ENCODE measurements around the gene KCNH5. TPM values are rescaled to one million over a fixed set of nuclear protein-coding genes. Genes with fewer than 3 reads are reported as not detected.

The KCNH5 gene
- polyA plus RNA-seq, 1 of the 3 experiments (the other 2 are of a cell fraction), result not detected

DNA sequence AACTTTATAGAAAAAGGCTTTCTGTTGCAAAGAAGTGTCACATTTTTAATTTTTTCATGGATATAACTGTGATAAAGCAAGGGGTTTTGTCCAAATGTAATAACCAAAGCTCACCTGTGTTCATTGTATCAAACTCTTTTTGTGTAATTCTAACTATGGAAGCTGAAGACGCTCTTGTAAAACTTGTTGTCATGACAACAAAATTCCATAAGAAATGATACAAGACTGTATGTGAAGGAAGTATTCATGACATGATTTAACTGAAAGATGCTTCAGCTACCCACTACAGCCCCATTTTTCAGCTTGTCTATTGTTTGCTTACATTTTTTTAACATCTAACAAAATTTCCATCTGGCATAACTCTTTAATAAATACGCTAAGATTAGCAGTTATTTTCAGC, 360.9 kb downstream of the KCNH5 start:
- H3K4me2 ChIP-seq, result no peak overlapping the region

GRCh38 chr14:62682208-62682607, 363.1 kb downstream of the KCNH5 start:
- Histone ChIP-seq H4K20me1 (ENCODE audit: insufficient read depth) (no peaks in the 10 kb centered on the region), H3K4me2 (no peak overlapping the region), H3K9me2 (no peaks in the 10 kb centered on the region), H2AFZ (ENCODE audit: low read depth) (no peak overlapping the region), H3K4me3 (ENCODE audit: low read depth in 2 of 2, low read length in 1 of 2) (no peak overlapping the region), H3K9ac (no peak overlapping the region), H3K27me3 (ENCODE audit: insufficient read depth) (no peaks in the 10 kb centered on the region), H3F3A (replicated peaks; ENCODE audit: insufficient read depth) (no peaks in the 10 kb centered on the region), H3K27ac (ENCODE audit: low read depth in 2 of 2, low read length in 1 of 2) (no peak overlapping the region), H3K4me1 (ENCODE audit: control insufficient read depth in 1 of 2, insufficient read depth in 2 of 2, low read depth in 1 of 2, low read length in 1 of 2) (no peaks in the 10 kb centered on the region), H3K9me3 (no peaks in the 10 kb centered on the region), H3K36me3 (replicated peaks in 1 of 2; ENCODE audit: control insufficient read depth in 1 of 2, insufficient read depth in 2 of 2, low read length in 1 of 2) (no peaks in the 10 kb centered on the region), H3K79me2 (ENCODE audit: insufficient read depth) (no peaks in the 10 kb centered on the region)
- TF ChIP-seq, protein P1, sequence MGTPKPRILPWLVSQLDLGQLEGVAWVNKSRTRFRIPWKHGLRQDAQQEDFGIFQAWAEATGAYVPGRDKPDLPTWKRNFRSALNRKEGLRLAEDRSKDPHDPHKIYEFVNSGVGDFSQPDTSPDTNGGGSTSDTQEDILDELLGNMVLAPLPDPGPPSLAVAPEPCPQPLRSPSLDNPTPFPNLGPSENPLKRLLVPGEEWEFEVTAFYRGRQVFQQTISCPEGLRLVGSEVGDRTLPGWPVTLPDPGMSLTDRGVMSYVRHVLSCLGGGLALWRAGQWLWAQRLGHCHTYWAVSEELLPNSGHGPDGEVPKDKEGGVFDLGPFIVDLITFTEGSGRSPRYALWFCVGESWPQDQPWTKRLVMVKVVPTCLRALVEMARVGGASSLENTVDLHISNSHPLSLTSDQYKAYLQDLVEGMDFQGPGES (IDR thresholded peaks at IDR 0.05; ENCODE audit: low read depth, low read length), result no peak
- no peak for TF ChIP-seq MXI1 (IDR thresholded peaks at IDR 0.05; ENCODE audit: low read depth, low read length)
- no peak for TF ChIP-seq GATA2 (CRISPR knock-in tag; IDR thresholded peaks at IDR 0.05)
- no peak for TF ChIP-seq MEF2A (IDR thresholded peaks at IDR 0.05; ENCODE audit: borderline replicate concordance, low read depth)
- TF ChIP-seq FOXJ3 (CRISPR knock-in tag; IDR thresholded peaks at IDR 0.05), result no peak
- no peak for TF ChIP-seq NRF1 (IDR thresholded peaks at IDR 0.05; ENCODE audit: low read depth, low read length)
- TF ChIP-seq SIN3A (IDR thresholded peaks at IDR 0.05; ENCODE audit: borderline replicate concordance, low read depth, low read length), result no peak
- TF ChIP-seq FOSL2 (IDR thresholded peaks at IDR 0.05; ENCODE audit: borderline replicate concordance, low read depth), result no peak
- TF ChIP-seq PBX3 (IDR thresholded peaks at IDR 0.05), result no peak
- TF ChIP-seq GABPA (IDR thresholded peaks at IDR 0.05; ENCODE audit: low read depth), result no peak
- no peak for TF ChIP-seq EZH2phosphoT487 (IDR thresholded peaks at IDR 0.05; ENCODE audit: borderline replicate concordance, low read depth)
- TF ChIP-seq TAF1 (IDR thresholded peaks at IDR 0.05; ENCODE audit: borderline replicate concordance, low read depth, low read length), result no peak
- TF ChIP-seq NFIC (IDR thresholded peaks at IDR 0.05; ENCODE audit: borderline replicate concordance), result no peak
- TF ChIP-seq SMC3 (IDR thresholded peaks at IDR 0.05; ENCODE audit: low read depth, low read length), result no peak
- ChIA-PET POLR2A (no interaction called here), CTCF (no interaction called here)
- 51% methylated on average over 7 of the region's 7 CpGs for WGBS (ENCODE audit: low lambda C conversion rate)
- DNase-seq, result no peak

More for the DNA sequence above, 360.9 kb downstream of the KCNH5 start:
- no peak for DNase-seq
- Histone ChIP-seq H3K4me1 (ENCODE audit: control insufficient read depth in 1 of 2, insufficient read depth in 2 of 2, low read depth in 1 of 2, low read length in 1 of 2) (no peaks in the 10 kb centered on the region), H3K9ac (no peak overlapping the region), H3K36me3 (replicated peaks in 1 of 2; ENCODE audit: control insufficient read depth in 1 of 2, insufficient read depth in 2 of 2, low read length in 1 of 2) (no peaks in the 10 kb centered on the region), H3K27me3 (ENCODE audit: insufficient read depth) (no peaks in the 10 kb centered on the region), H2AFZ (ENCODE audit: low read depth) (no peak overlapping the region), H3K4me3 (ENCODE audit: low read depth in 2 of 2, low read length in 1 of 2) (no peak overlapping the region), H3K9me3 (0 out of 2 replicates have a peak, but pooled peaks cover 4% of the 10 kb centered on the region), H3K9me2 (no peaks in the 10 kb centered on the region), H3K27ac (ENCODE audit: low read depth in 2 of 2, low read length in 1 of 2) (no peak overlapping the region), H3F3A (replicated peaks; ENCODE audit: insufficient read depth) (no peaks in the 10 kb centered on the region), H4K20me1 (ENCODE audit: insufficient read depth) (no peaks in the 10 kb centered on the region), H3K79me2 (ENCODE audit: insufficient read depth) (no peaks in the 10 kb centered on the region)
- CTCF ChIA-PET, result interaction anchor here (1.1 kb wide), 1 partner anchor 19 kb away, joined by 3 read pairs; no protein-coding TSS in a partner anchor
- 40% methylated on average over 2 of the region's 2 CpGs for WGBS (ENCODE audit: low lambda C conversion rate)
- POLR2A ChIA-PET, result no interaction called here
- TF ChIP-seq GATA2 (CRISPR knock-in tag; IDR thresholded peaks at IDR 0.05), result no peak
- TF ChIP-seq FOXJ3 (CRISPR knock-in tag; IDR thresholded peaks at IDR 0.05), result no peak
- no peak for TF ChIP-seq MEF2A (IDR thresholded peaks at IDR 0.05; ENCODE audit: borderline replicate concordance, low read depth)
- TF ChIP-seq EZH2phosphoT487 (IDR thresholded peaks at IDR 0.05; ENCODE audit: borderline replicate concordance, low read depth), result no peak
- TF ChIP-seq, protein P1 (IDR thresholded peaks at IDR 0.05; ENCODE audit: low read depth, low read length), result no peak
- no peak for TF ChIP-seq RXRA (IDR thresholded peaks at IDR 0.05; ENCODE audit: borderline replicate concordance, low read depth)
- TF ChIP-seq RCOR1 (IDR thresholded peaks at IDR 0.05; ENCODE audit: low read length), result no peak
- TF ChIP-seq GABPA (IDR thresholded peaks at IDR 0.05; ENCODE audit: low read depth), result no peak
- TF ChIP-seq RFX5 (IDR thresholded peaks at IDR 0.05; ENCODE audit: low read length), result no peak
- no peak for TF ChIP-seq CHD2 (IDR thresholded peaks at IDR 0.05; ENCODE audit: low read length, partially characterized antibody)
- no peak for TF ChIP-seq JUND (IDR thresholded peaks at IDR 0.05)
- no peak for TF ChIP-seq RAD21 (IDR thresholded peaks at IDR 0.05; ENCODE audit: low read length)
- no peak for TF ChIP-seq USF1 (IDR thresholded peaks at IDR 0.05; ENCODE audit: borderline replicate concordance, low read depth)
- no peak for TF ChIP-seq MXI1 (IDR thresholded peaks at IDR 0.05; ENCODE audit: low read depth, low read length)

Measured in SK-N-SH (cell line).